HepG2 (cell line): ENCODE measurements around the gene BUD23. TPM values are rescaled to one million over a fixed set of nuclear protein-coding genes. Genes with fewer than 3 reads are reported as not detected.
A peak's percentile ranks its signal among the peaks of the same experiment; 100 is the strongest.

Experiments used
- ARNT ChIP-seq: fragments of 450-650 bp; IDR thresholded peaks from 2 replicates; pipeline ENCODE4 v1.6.1; 2017
- ARNT2 ChIP-seq: sonication (generic); formaldehyde crosslinking; IDR thresholded peaks from 2 replicates; pipeline ENCODE4 v1.8.0; 2022; ENCODE audit warnings: mild to moderate bottlenecking, low read depth, missing genetic modification reagents, moderate library complexity
- BCL3 ChIP-seq: sonication (generic); formaldehyde crosslinking; IDR thresholded peaks from 2 replicates; pipeline ENCODE4 v1.5.1; 2020; ENCODE audit warnings: mild to moderate bottlenecking, missing genetic modification reagents, moderate library complexity
- DDIT3 ChIP-seq: sonication (generic); formaldehyde crosslinking; IDR thresholded peaks from 2 replicates; pipeline ENCODE4 v1.4.0; 2020; ENCODE audit warnings: mild to moderate bottlenecking, missing genetic modification reagents
- JARID2 ChIP-seq: sonication (generic); formaldehyde crosslinking; IDR thresholded peaks from 2 replicates; pipeline ENCODE4 v1.8.1; 2023; ENCODE audit warnings: missing genetic modification reagents, inconsistent platforms; ENCODE audit not compliant: insufficient replicate concordance
- MIER2 ChIP-seq: IDR thresholded peaks from 2 replicates; pipeline ENCODE4 v1.6.1; 2016; ENCODE audit warnings: missing biosample characterization, missing genetic modification reagents
- SETDB1 ChIP-seq: sonication (generic); formaldehyde crosslinking; IDR thresholded peaks from 2 replicates; pipeline ENCODE4 v1.5.1; 2020; ENCODE audit warnings: missing genetic modification reagents, mild to moderate bottlenecking, borderline replicate concordance
- SMAD1 ChIP-seq: sonication (generic); formaldehyde crosslinking; IDR thresholded peaks from 2 replicates; pipeline ENCODE4 v1.4.0; 2020; ENCODE audit warnings: missing genetic modification reagents, low read depth, mild to moderate bottlenecking, borderline replicate concordance
- TCF12 ChIP-seq, 2 experiments: fragments of 450-650 bp in 1 of 2; sonication (generic) in 1 of 2; formaldehyde crosslinking in 1 of 2; IDR thresholded peaks; 2 replicates each; pipeline versions ENCODE4 v1.6.1 to v1.8.0; 2017 to 2022; ENCODE audit warnings: antibody characterized with exemption in 1 of 2, mild to moderate bottlenecking in 1 of 2, missing genetic modification reagents in 1 of 2, moderate library complexity in 1 of 2
- ZBTB8A ChIP-seq: sonication (generic); formaldehyde crosslinking; IDR thresholded peaks from 2 replicates; pipeline ENCODE4 v1.4.0; 2020; ENCODE audit warnings: mild to moderate bottlenecking, low read depth, missing genetic modification reagents, borderline replicate concordance
- ZNF281 ChIP-seq: sonication (generic); formaldehyde crosslinking; IDR thresholded peaks from 2 replicates; pipeline ENCODE4 v1.4.0; 2020; ENCODE audit warnings: missing genetic modification reagents, borderline replicate concordance
- ZNF318 ChIP-seq: sonication (generic); formaldehyde crosslinking; IDR thresholded peaks from 2 replicates; pipeline ENCODE4 v1.4.0; 2020; ENCODE audit warnings: mild to moderate bottlenecking, missing genetic modification reagents
- ZNF33B ChIP-seq: sonication (generic); formaldehyde crosslinking; IDR thresholded peaks from 2 replicates; pipeline ENCODE4 v1.5.1; 2020; ENCODE audit warnings: mild to moderate bottlenecking, missing genetic modification reagents
- ZNF563 ChIP-seq: sonication (generic); formaldehyde crosslinking; IDR thresholded peaks from 2 replicates; pipeline ENCODE4 v1.8.0; 2022; ENCODE audit warnings: mild to moderate bottlenecking, moderate library complexity, missing genetic modification reagents
- ZNF878 ChIP-seq: sonication (generic); formaldehyde crosslinking; IDR thresholded peaks from 2 replicates; pipeline ENCODE4 v1.8.1; 2023; ENCODE audit warnings: mild to moderate bottlenecking, missing genetic modification reagents, moderate library complexity
- polyA plus RNA-seq, 8 experiments: library from polyadenylated mRNA; depleted of rRNA in 3 of 8; stranded (reverse) in 7 of 8; unstranded in 1 of 8; fragments of >200 nt; fragmentation: Illumina TruSeq in 4 of 8; extraction: Trizol in 4 of 8; gene quantifications; 2 replicates each; pipeline versions ENCODE4 v1.2.1 to v1.2.3, GENCODE V29; 2011 to 2016; ENCODE audit warnings: low read depth in 4 of 8, missing spikeins in 1 of 8, mixed read lengths in 1 of 8; ENCODE audit not compliant: insufficient read depth in 1 of 8
- total RNA-seq, 5 experiments: library from RNA; depleted of rRNA; stranded (reverse); fragments of >200 nt; fragmentation: Illumina TruSeq; extraction: Trizol; gene quantifications; 2 replicates each; pipeline ENCODE4 v1.2.3, GENCODE V29; 2016; ENCODE audit warnings: low read depth in 1 of 5

The BUD23 gene
- total and polyA plus RNA-seq, 2 of the 13 experiments (the other 11 are each of a cell fraction or from before 2014, with no cell fraction given) = 47.5 to 54.5 TPM

- TF ChIP-seq BCL3 (CRISPR knock-in tag) = peak; percentile 37; the same call in 1 of the 2 replicates
- no peak for TF ChIP-seq SETDB1 (CRISPR knock-in tag)
- no peak for TF ChIP-seq JARID2
- TF ChIP-seq MIER2 = peak; percentile 54; the same call in 1 of the 2 replicates
- TF ChIP-seq ZBTB8A (CRISPR knock-in tag) = no peak; the same call in 1 of the 2 replicates
- no peak for TF ChIP-seq ARNT
- no peak for TF ChIP-seq ZNF281 (CRISPR knock-in tag)
- no peak for TF ChIP-seq TCF12 (IDR thresholded peaks at IDR 0.05)
- TF ChIP-seq TCF12 (CRISPR knock-in tag; IDR thresholded peaks at IDR 0.05) = peak; percentile 48
- no peak for TF ChIP-seq ZNF318 (CRISPR knock-in tag)
- peak; percentile 89 for TF ChIP-seq ARNT2 (CRISPR knock-in tag)
- TF ChIP-seq ZNF33B (CRISPR knock-in tag) = no peak
- TF ChIP-seq ZNF563 (CRISPR knock-in tag) = 0 out of 2 replicates have a peak, but pooled peaks have one; percentile 42
- no peak for TF ChIP-seq SMAD1
- TF ChIP-seq ZNF878 (CRISPR knock-in tag) = no peak
- TF ChIP-seq DDIT3 (CRISPR knock-in tag) = no peak
Measured at GRCh38 chr7:73738612-73739386, 55.4 kb downstream of the BUD23 start, which contains the start of gene ABHD11 (continued).
